Measurements from ENCODE around the gene LILRB2.

The LILRB2 gene

DNA sequence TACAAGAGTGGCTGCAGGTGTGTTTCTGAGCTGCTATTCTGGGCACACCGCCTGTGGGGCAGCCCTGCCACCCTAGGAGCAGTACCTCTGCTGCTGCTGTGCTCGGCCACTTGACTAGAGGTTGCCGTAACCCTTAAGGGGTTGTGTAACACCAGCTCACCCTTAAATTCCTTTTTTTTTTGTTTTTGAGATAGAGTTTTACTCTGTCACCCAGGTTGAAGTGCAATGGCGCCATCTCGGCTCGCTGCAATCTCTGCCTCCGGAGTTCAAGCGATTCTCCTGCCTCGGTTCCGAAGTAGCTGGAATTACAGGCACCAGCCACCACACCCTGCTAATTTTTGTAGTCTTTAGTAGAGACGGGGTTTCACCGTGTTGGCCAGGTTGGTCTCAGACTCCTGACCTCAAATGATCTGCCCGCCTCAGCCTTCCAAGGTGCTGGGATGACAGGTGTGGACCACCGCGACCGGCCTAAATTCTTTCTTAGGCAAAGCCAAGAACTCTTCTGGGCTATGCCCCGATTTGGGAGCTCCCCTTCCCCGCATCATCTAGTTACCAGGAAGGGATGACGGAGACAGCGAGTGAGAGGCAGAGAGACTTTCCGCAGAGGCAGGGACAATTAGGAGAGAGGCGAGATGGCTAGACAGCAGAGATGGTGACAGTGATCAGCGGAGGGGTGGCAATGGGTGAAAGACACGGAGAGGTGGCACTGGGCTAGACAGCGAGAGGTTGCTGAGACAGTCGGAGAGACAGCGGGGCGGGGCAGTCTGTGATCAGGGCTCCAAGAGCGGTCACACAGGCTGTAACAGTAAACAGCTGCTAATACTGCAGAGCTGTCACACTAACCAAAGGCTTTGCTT lies 36.4 kb upstream of the LILRB2 start:
- no peak for FAIRE-seq
- no peak for TF ChIP-seq TAF1 (IDR thresholded peaks at IDR 0.05; ENCODE audit: borderline replicate concordance, low read depth, low read length)
- no peak for TF ChIP-seq POLR2AphosphoS5 (IDR thresholded peaks at IDR 0.05; ENCODE audit: low read depth, low read length)
- no peak for DNase-seq (ENCODE audit: insufficient read length)

DNA sequence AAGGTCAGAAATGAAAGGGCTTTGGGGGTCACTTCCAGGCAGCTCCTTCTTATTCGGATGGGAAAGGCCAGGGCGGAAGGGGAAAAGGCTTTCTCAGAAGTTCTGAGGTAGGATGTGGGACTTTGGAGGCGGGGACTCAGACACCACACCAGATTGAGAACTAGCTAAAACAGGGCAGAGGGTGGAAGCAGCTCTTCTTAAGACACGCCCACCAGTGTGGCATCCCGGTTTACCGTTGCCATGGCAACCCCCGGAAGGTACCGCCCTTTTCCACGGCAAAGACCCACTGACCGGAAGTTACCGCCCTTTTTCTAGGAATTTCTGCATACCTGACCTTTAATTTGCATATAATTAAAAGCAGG lies 35.8 kb upstream of the LILRB2 start:
- FAIRE-seq (no peak), DNase-seq (ENCODE audit: insufficient read length) (no peak)
- TF ChIP-seq TAF1 (IDR thresholded peaks at IDR 0.05; ENCODE audit: borderline replicate concordance, low read depth, low read length) (no peak), POLR2A (IDR thresholded peaks at IDR 0.05; ENCODE audit: low read depth, low read length) (no peak), POLR2AphosphoS5 (IDR thresholded peaks at IDR 0.05; ENCODE audit: low read depth, low read length) (no peak)

GRCh38 chr19:54315956-54316355 lies 35.0 kb upstream of the LILRB2 start:
- no peak for DNase-seq (ENCODE audit: insufficient read length)
- TF ChIP-seq TAF1 (IDR thresholded peaks at IDR 0.05; ENCODE audit: borderline replicate concordance, low read depth, low read length): no peak
- TF ChIP-seq POLR2A (IDR thresholded peaks at IDR 0.05; ENCODE audit: low read depth, low read length): no peak
- no peak for TF ChIP-seq POLR2AphosphoS5 (IDR thresholded peaks at IDR 0.05; ENCODE audit: low read depth, low read length)
- no peak for FAIRE-seq

DNA sequence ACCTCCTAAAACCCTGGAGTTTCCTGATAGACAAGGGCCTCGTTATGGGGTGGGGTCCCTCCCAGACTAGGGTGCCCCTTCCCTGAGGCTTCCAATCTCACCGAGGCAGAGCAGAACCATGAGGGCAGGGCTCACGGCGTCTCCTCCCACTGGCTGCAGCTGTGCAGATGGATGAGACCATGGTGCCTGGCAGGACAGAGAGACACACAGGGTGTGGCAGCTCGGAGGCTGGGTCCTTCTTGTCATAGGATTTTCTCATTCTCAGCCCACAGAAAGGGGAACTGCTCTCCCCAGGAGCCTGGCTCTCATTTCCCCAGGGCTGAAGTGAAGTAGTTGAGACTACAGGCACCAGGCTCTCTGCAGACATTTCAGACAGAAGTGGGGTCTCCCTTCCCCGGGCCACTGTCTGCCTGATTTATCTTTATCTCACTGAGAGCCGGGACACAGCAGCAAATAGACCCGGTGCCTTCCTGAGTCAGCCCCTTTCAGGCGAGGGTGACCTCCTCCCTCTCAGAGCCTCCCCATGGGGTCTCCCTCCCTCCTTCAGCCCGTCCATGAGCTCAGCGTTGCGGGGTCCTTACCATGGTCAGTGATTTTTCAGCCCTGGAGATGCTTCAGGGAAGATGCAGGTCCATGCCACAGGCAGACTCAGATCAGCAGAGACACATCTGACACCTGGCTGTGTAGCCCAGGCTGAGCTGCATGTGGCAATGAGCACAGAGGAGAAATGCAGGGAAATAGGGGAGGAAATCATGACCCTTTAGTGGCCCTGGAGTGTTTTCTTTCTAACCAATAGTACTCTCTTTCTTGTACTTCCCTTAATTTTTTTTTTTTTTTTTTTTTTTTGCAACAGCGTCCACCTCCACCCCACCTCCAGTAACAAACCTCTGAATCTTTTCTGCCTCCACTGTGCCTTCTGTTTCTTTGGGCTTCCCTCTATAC lies 31.8 kb upstream of the LILRB2 start, which contains the start of gene LILRA5:
TSS of gene LILRA5 (minus strand) at position 731 of the 942 bp plus-strand sequence. CDS start at position 584, 147 bp downstream.
- DNase-seq (ENCODE audit: insufficient read length): no peak
- TF ChIP-seq POLR2AphosphoS5 (IDR thresholded peaks at IDR 0.05; ENCODE audit: low read depth, low read length) (no peak), POLR2A (IDR thresholded peaks at IDR 0.05; ENCODE audit: low read depth, low read length) (no peak), TAF1 (IDR thresholded peaks at IDR 0.05; ENCODE audit: borderline replicate concordance, low read depth, low read length) (no peak)
- FAIRE-seq: no peak

- DNase-seq (ENCODE audit: insufficient read length) (no peak), FAIRE-seq (no peak)
- TF ChIP-seq POLR2A (IDR thresholded peaks at IDR 0.05; ENCODE audit: low read depth, low read length) (no peak), POLR2AphosphoS5 (IDR thresholded peaks at IDR 0.05; ENCODE audit: low read depth, low read length) (no peak), TAF1 (IDR thresholded peaks at IDR 0.05; ENCODE audit: borderline replicate concordance, low read depth, low read length) (no peak)
Observed at GRCh38 chr19:54312011-54312410, 31.1 kb upstream of the LILRB2 start.

DNA sequence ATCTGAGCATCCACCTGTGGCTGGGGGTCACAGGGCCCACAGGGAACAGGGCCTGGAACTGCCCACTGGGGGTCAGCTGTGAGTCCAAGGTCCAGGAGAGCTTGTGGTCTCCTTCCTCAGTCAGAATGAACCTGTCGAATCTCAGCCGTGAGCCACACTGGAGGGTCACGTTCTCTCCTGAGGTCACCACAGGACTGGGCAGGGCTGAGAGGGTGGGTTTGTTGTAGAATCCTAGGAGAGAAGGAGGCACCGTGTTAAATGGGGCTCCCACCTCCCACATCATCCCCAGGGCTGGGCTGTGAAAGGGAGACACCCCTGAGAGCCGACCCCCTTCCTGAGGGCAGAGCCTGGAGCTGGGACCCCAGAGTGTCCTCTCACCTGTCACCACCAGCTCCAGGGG lies 30.6 kb upstream of the LILRB2 start:
- TF ChIP-seq POLR2A (IDR thresholded peaks at IDR 0.05; ENCODE audit: low read depth, low read length): no peak
- TF ChIP-seq POLR2AphosphoS5 (IDR thresholded peaks at IDR 0.05; ENCODE audit: low read depth, low read length): no peak
- TF ChIP-seq TAF1 (IDR thresholded peaks at IDR 0.05; ENCODE audit: borderline replicate concordance, low read depth, low read length): no peak
- FAIRE-seq (no peak), DNase-seq (ENCODE audit: insufficient read length) (no peak)

- DNase-seq (ENCODE audit: insufficient read length): no peak
- TF ChIP-seq POLR2AphosphoS5 (IDR thresholded peaks at IDR 0.05; ENCODE audit: low read depth, low read length) (no peak), POLR2A (IDR thresholded peaks at IDR 0.05; ENCODE audit: low read depth, low read length) (no peak), TAF1 (IDR thresholded peaks at IDR 0.05; ENCODE audit: borderline replicate concordance, low read depth, low read length) (no peak)
- no peak for FAIRE-seq
Observed at GRCh38 chr19:54310543-54310942, 29.6 kb upstream of the LILRB2 start.

DNA sequence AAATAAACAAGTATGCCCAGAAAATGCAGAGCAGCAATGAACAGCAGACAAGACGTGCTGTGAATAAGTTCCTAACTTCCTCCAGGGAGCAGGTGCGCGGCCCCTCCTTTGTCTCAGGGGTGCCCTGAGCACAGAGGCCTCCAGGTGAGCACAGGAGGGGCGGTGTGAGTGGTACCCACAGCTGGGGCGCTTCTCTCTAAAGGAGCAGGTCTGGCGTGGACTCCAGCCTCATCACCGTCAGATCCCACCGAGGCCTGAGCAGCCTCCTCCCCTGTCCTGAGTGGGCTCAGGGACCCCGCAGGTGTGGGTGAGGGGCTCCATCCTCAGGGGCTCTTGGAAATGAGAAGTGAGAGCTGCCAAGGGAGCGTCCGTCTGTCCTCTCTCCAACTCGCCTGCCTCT lies 28.9 kb upstream of the LILRB2 start:
- no peak for TF ChIP-seq TAF1 (IDR thresholded peaks at IDR 0.05; ENCODE audit: borderline replicate concordance, low read depth, low read length)
- TF ChIP-seq POLR2A (IDR thresholded peaks at IDR 0.05; ENCODE audit: low read depth, low read length): no peak
- TF ChIP-seq POLR2AphosphoS5 (IDR thresholded peaks at IDR 0.05; ENCODE audit: low read depth, low read length): no peak
- no peak for DNase-seq (ENCODE audit: insufficient read length)
- no peak for FAIRE-seq

- TF ChIP-seq POLR2AphosphoS5 (IDR thresholded peaks at IDR 0.05; ENCODE audit: low read depth, low read length) (no peak), TAF1 (IDR thresholded peaks at IDR 0.05; ENCODE audit: borderline replicate concordance, low read depth, low read length) (no peak), POLR2A (IDR thresholded peaks at IDR 0.05; ENCODE audit: low read depth, low read length) (no peak)
- DNase-seq (ENCODE audit: insufficient read length) (no peak), FAIRE-seq (no peak)
Observed at GRCh38 chr19:54307389-54308020, 26.6 kb upstream of the LILRB2 start.

DNA sequence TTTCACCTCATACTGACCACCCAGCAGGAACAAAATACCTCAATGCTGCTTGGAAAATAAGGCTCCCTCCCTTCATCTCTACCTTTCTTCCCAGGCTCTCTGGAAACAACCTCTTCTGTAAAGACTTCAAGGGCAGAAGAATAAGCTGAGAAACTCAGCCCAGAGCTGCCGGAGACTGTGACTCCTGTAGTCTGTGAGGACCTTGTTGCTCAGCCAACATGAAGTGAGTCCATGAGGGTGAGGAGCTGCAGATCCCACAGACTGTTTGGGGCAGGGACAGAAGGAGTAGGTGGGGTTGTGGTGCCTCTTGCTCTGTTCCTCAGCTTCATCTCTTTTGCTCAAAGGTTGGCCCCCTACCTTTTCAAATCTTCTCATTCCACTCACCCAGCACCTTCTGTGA lies 24.2 kb upstream of the LILRB2 start:
- FAIRE-seq (no peak), DNase-seq (ENCODE audit: insufficient read length) (no peak)
- TF ChIP-seq POLR2A (IDR thresholded peaks at IDR 0.05; ENCODE audit: low read depth, low read length) (no peak), POLR2AphosphoS5 (IDR thresholded peaks at IDR 0.05; ENCODE audit: low read depth, low read length) (no peak), TAF1 (IDR thresholded peaks at IDR 0.05; ENCODE audit: borderline replicate concordance, low read depth, low read length) (no peak)

DNA sequence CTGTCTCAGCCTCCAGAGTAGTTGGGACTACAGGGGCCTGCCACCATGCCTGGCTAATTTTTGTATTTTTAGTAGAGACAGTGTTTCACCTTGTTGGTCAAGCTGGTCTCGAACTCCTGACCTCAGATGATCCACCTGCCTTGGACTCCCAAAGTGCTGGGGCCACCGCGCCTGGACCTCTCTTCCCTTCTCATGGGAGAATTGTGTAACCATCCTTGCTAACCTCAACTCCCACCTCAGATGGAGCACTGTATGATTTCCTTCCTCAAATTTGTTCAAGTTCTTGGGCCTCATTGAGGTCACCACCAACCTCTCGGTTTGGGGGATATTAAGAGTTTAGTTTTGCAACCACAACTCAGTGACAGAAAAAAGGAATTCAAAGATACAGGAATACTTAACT lies 21.3 kb upstream of the LILRB2 start:
- TF ChIP-seq POLR2A (IDR thresholded peaks at IDR 0.05; ENCODE audit: low read depth, low read length) (no peak), TAF1 (IDR thresholded peaks at IDR 0.05; ENCODE audit: borderline replicate concordance, low read depth, low read length) (no peak)
- no peak for FAIRE-seq
- no peak for DNase-seq (ENCODE audit: insufficient read length)
